Right ventricle myocardium inferior (tissue), 1 donor: ENCODE data around the gene METRNL. TPM values are rescaled to one million over a fixed set of nuclear protein-coding genes. Genes with fewer than 3 reads are reported as not detected.

Experiments
- ATAC-seq: fragments of 200-7000 bp; cut with Tn5 transposase; one replicate; pipeline ENCODE4 v1.9.1; 2020; ENCODE audit warnings: mild to moderate bottlenecking, moderate library complexity
- DNase-seq: peaks from one replicate; pipeline ENCODE4 v3.0.0; 2021; ENCODE audit errors: missing footprints
- intact Hi-C: fragments of 100-400 bp; cut with DNase I; formaldehyde crosslinking; loops from one replicate; pipeline ENCODE4 v1.11.0; 2022
- total RNA-seq: library from RNA; stranded (reverse); fragmentation: NEBNext Ultra II Directional; extraction: Animal tissue kit (Norgen Biotek cat#: 25700); gene quantifications from one replicate; pipeline ENCODE4 v1.2.1, GENCODE V29; 2021
- donor health status: DM: no; HTN: yes; CAD: no; lungs with severe emphysema.

Gene METRNL
- total RNA-seq, 1 donor from 2014 or later: 70.1 TPM

GRCh38 chr17:83074486-83075223 lies 4.8 kb upstream of the METRNL start:
- intact Hi-C loops: loop anchor here (5.0 kb wide), 1 partner anchor 112 kb away; no protein-coding TSS in a partner anchor
- ATAC-seq (no peak), DNase-seq (no peak)

GRCh38 chr17:83075270-83075880 lies 4.0 kb upstream of the METRNL start:
- ATAC-seq (no peak), DNase-seq (no peak)
- intact Hi-C loops: loop anchor here (5.0 kb wide), 1 partner anchor 113 kb away; no protein-coding TSS in a partner anchor

GRCh38 chr17:83076938-83077337 lies 2.5 kb upstream of the METRNL start:
- DNase-seq: no peak
- intact Hi-C loops: loop anchor here (5.0 kb wide), 1 partner anchor 115 kb away; no protein-coding TSS in a partner anchor
- ATAC-seq: no peak

GRCh38 chr17:83077411-83077810 lies 2.0 kb upstream of the METRNL start:
- ATAC-seq (no peak), DNase-seq (no peak)
- intact Hi-C loops: loop anchor here (5.0 kb wide), 1 partner anchor 115 kb away; no protein-coding TSS in a partner anchor

GRCh38 chr17:83077939-83078338 lies 1.5 kb upstream of the METRNL start:
- DNase-seq (no peak), ATAC-seq (no peak)
- intact Hi-C loops: loop anchor here (5.0 kb wide), 1 partner anchor 116 kb away; no protein-coding TSS in a partner anchor

GRCh38 chr17:83078378-83079351 lies 744 bp upstream of the METRNL start:
- ATAC-seq: peak; percentile 9
- intact Hi-C loops: loop anchor here (5.0 kb wide), 1 partner anchor 116 kb away; no protein-coding TSS in a partner anchor
- no peak for DNase-seq

- DNase-seq (no peak), ATAC-seq (no peak)
- intact Hi-C loops: loop anchor here (2.0 to 5.0 kb wide), 2 partner anchors 29 to 118 kb away; no protein-coding TSS in a partner anchor
These were observed 563 bp downstream of the METRNL start for GRCh38 chr17:83079766-83080578.

GRCh38 chr17:83080579-83080857 lies 1.1 kb downstream of the METRNL start:
- intact Hi-C loops: loop anchor here (2.0 kb wide), 1 partner anchor 30 kb away; no protein-coding TSS in a partner anchor
- no peak for DNase-seq
- ATAC-seq: no peak

- peak; percentile 20 for ATAC-seq
These were observed 1.7 kb downstream of the METRNL start for GRCh38 chr17:83080858-83081683.

GRCh38 chr17:83081684-83082201 lies 2.3 kb downstream of the METRNL start:
- intact Hi-C loops: loop anchor here (2.0 kb wide), 1 partner anchor 31 kb away; no protein-coding TSS in a partner anchor
- DNase-seq: no peak
- ATAC-seq: no peak

More at GRCh38 chr17:83080858-83081683, 1.7 kb downstream of the METRNL start:
- no peak for DNase-seq
- intact Hi-C loops: loop anchor here (2.0 kb wide), 1 partner anchor 30 kb away; no protein-coding TSS in a partner anchor

GRCh38 chr17:83082424-83082823 lies 3.0 kb downstream of the METRNL start:
- ATAC-seq: no peak
- intact Hi-C loops: no loop called here
- DNase-seq: no peak

- ATAC-seq (no peak), DNase-seq (no peak)
- intact Hi-C loops: no loop called here
These were observed 3.5 kb downstream of the METRNL start for GRCh38 chr17:83082909-83083367.

- ATAC-seq (peak; percentile 3), DNase-seq (no peak)
- intact Hi-C loops: no loop called here
These were observed 4.2 kb downstream of the METRNL start for GRCh38 chr17:83083368-83084201.

GRCh38 chr17:83084214-83084613 lies 4.8 kb downstream of the METRNL start:
- DNase-seq: no peak
- no peak for ATAC-seq
- intact Hi-C loops: no loop called here

GRCh38 chr17:83084621-83085056 lies 5.2 kb downstream of the METRNL start:
- DNase-seq (no peak), ATAC-seq (no peak)
- intact Hi-C loops: no loop called here

GRCh38 chr17:83085103-83085502 lies 5.7 kb downstream of the METRNL start:
- DNase-seq: no peak
- intact Hi-C loops: no loop called here
- no peak for ATAC-seq
